ENCODE results near the gene SLC24A4.

- TF ChIP-seq POLR2AphosphoS5 (IDR thresholded peaks at IDR 0.05; ENCODE audit: low read depth, low read length) (no peak), POLR2A (IDR thresholded peaks at IDR 0.05; ENCODE audit: low read depth, low read length) (no peak), SPI1 (IDR thresholded peaks at IDR 0.05; ENCODE audit: low read depth, low read length) (no peak), PAX5 (IDR thresholded peaks at IDR 0.05; ENCODE audit: insufficient read depth, low read length, severe bottlenecking) (no peak)
Measured at GRCh38 chr14:92506231-92506630, 183.3 kb downstream of the SLC24A4 start.
